Kidney glomerular epithelial cell (primary cell): Measurements from ENCODE around the gene ZNF750.

Experiments used
- DNase-seq: peaks from one replicate; lab custom pipeline; 2025; lab: John Stamatoyannopoulos, UW

ZNF750 gene

GRCh38 chr17:82839617-82840292 is at the start of gene ZNF750:
TSS of gene ZNF750 (minus strand) at chr17:82840022. CDS start at chr17:82832454, 7,568 bp downstream.
- DNase-seq: no peak

- no peak for DNase-seq
These were observed 49.0 kb upstream of the ZNF750 start for GRCh38 chr17:82888583-82889495.

- no peak for DNase-seq
These were observed 47.7 kb upstream of the ZNF750 start for GRCh38 chr17:82887255-82888164.

GRCh38 chr17:82884970-82885353 is 45.1 kb upstream of the ZNF750 start:
- DNase-seq: no peak

GRCh38 chr17:82884341-82884969 is 44.6 kb upstream of the ZNF750 start:
- DNase-seq: no peak

GRCh38 chr17:82883419-82884031 is 43.7 kb upstream of the ZNF750 start:
- DNase-seq: no peak

GRCh38 chr17:82882715-82883418 is 43.0 kb upstream of the ZNF750 start:
- DNase-seq: no peak

- DNase-seq: no peak
These were observed 42.3 kb upstream of the ZNF750 start for GRCh38 chr17:82881900-82882714.

GRCh38 chr17:82881324-82881823 is 41.6 kb upstream of the ZNF750 start:
- no peak for DNase-seq

GRCh38 chr17:82880620-82881323 is 41.0 kb upstream of the ZNF750 start:
- no peak for DNase-seq

- DNase-seq: no peak
These were observed 39.4 kb upstream of the ZNF750 start for GRCh38 chr17:82879241-82879640.

GRCh38 chr17:82878527-82878926 is 38.7 kb upstream of the ZNF750 start:
- DNase-seq: no peak

GRCh38 chr17:82876602-82877379 is 37.0 kb upstream of the ZNF750 start:
- no peak for DNase-seq

GRCh38 chr17:82876149-82876548 is 36.3 kb upstream of the ZNF750 start:
- no peak for DNase-seq

- no peak for DNase-seq
These were observed 35.6 kb upstream of the ZNF750 start for GRCh38 chr17:82875407-82875856.

GRCh38 chr17:82874011-82874835 is 34.4 kb upstream of the ZNF750 start:
- DNase-seq: no peak

GRCh38 chr17:82873521-82873920 is 33.7 kb upstream of the ZNF750 start:
- DNase-seq: no peak
